GM12892 (cell line): ENCODE measurements around the gene A2ML1.
"Not testable (repeated sequence)": the region's sequence is repeated elsewhere in the genome, so short reads cannot be mapped to it uniquely, and the experiment has no call there.

Experiments
- POLR2A ChIP-seq: IDR thresholded peaks from 2 replicates; pipeline ENCODE4 v1.6.1; 2011; ENCODE audit warnings: low read depth, low read length, control low read depth
- TAF1 ChIP-seq: IDR thresholded peaks from 2 replicates; pipeline ENCODE4 v1.6.1; 2011; ENCODE audit warnings: low read depth, mild to moderate bottlenecking, control low read depth, low read length, borderline replicate concordance

GRCh38 chr12:8794611-8795010, 27.8 kb upstream of the A2ML1 start:
- TF ChIP-seq POLR2A, TAF1: not testable (repeated sequence)
